SW480 (cell line): ENCODE measurements around the gene UCN.
A peak's percentile ranks its signal among the peaks of the same experiment; 100 is the strongest.
"Not testable (repeated sequence)": the region's sequence is repeated elsewhere in the genome, so short reads cannot be mapped to it uniquely, and the experiment has no call there.

Experiments
- DNase-seq: peaks from one replicate; pipeline ENCODE4 v3.0.0-alpha.2; 2016; ENCODE audit warnings: low spot score

Gene UCN

DNA sequence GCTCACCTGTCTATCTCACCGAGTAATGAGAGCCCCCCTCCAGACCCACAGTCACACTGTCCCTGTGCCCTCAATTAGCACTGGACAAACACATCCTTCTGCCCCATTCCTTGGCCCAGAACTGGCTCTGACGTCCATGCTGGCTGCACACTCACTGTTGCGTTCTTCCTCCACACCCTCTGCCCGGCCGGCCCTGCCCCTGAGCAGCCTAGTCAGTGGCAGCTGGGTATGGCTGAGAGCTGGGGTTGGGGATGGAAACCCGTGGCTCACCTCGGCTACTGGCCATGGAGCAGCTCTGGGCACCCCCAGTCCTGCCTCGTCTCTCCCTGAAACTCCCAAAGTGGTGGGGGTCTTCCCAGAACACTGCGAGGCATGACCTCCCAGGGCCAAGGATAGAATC is 6.5 kb upstream of the UCN start:
- DNase-seq: no peak

DNA sequence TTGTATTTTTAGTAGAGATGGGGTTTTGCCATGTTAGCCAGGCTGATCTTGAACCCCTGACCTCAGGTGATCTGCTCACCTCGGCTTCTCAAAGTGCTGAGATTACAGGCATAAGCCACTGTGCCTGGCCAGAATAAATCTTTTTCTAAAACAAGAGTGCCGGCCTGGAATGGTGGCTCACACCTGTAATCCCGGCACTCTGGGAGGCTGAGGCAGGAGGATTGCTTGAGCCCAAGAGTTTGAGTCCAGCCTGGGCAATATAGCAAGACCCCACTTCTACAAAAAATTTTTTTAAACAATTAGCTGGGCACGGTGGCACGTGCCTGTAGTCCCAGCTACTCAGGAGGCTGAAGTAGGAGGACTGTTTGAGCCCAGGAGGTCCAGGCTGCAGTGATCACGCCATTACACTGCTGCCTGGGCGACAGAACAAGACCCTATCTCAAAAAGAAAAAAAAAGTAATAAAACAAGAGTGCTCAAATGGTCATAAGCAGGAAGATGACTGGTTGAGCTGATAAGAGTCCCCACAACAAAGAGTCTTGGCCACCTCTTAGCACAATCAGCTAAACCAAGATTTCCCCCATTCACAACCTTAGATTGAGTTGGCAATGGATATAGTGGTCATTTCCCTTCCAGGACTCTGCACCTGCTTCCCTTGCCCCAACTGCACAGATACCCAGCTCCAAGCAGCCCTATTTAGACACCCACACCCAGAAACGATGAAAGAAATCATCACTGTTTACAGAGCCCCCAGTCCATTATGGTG is 5.8 kb upstream of the UCN start:
- no peak for DNase-seq

DNA sequence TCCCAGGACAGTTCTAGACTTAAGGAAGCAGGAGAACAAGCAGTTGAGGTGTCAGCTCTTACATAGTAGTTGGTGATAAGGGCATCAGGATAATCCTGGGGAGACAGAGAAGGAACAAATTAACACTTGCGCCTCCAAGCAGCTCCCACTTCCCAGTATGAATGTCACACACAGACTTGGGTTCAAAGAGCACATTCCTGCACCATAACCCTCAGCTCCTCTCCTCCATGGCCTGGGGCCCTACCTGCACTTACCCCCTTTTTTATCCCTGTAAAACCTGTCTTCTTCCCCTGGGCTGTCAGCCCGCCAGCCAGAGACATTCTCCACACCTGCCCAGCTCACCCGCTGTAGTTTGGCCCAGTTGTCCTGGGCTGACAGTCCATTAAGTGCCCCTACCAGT is 3.9 kb upstream of the UCN start:
- DNase-seq: no peak

DNA sequence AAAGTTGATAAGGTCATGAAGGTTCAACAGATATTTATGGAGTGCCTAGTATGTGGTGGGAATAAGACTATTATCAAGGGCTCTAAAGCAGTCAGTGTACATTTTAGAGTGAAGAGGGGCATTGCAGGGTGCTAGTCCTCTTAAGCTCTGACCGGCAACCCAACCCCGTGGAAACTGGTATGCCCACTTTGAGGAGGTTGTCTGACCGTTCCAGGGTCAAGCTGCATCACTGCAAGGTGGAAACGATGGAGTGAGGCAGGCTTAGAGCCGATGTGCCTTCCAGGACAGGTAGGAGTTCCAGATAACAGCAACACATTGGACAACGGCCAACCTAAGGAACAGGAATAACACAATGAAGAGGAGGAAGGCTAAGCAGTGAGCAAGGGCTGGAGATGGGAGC is 1.4 kb upstream of the UCN start:
- no peak for DNase-seq

DNA sequence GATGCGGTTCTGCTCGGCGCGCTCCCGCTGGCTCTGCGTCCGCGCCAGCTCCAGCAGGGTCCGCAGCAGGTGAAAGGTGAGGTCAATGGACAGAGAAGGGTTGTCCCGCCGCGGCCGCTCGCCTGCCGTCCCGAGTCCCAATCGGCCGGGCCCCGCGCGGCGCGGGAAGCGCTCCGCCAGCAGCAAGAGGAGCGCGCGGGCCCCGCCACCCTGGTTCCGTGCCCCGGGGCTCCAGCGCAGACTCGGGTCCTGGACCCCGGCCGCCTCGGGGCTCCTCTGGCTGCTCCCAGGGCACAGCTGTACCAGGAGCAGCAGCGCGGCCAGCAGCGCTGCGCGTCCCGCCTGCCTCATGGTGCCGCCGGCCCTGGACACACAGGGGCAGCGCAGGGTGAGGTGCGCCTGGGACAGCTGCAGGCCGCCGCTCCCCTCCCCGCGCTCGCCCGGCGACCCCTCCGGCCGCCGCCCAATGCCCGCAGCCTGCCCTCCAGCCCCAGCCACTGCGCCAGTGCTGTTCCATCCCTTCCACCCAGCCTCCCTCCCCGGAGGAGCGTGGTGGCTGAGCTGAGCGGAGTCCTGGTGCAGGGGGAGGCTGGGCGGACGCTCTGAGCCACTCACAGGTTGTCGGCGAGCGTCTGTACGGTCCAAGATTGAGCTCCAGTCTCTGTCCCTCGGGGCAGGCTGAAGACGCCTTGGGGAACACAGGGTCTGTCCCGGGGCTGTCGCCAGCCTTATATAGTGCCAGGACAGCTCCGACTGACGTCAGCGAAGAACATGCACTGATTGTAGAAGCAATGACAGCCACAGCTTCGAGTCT is 493 bp downstream of the UCN start:
- DNase-seq: no peak

DNA sequence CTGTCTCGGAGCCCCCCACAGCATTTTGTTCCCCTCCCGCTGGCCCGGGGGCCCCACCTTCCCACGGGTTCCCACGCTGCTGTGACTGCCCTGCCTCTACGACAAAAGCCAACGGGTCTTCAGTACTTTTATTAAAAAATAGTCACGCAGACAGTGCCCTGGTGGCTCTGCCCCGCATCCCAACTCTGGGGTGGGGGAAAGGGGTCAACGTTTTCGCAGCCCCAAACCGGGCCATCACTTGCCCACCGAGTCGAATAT is 1.0 kb downstream of the UCN start:
- DNase-seq: no peak

DNA sequence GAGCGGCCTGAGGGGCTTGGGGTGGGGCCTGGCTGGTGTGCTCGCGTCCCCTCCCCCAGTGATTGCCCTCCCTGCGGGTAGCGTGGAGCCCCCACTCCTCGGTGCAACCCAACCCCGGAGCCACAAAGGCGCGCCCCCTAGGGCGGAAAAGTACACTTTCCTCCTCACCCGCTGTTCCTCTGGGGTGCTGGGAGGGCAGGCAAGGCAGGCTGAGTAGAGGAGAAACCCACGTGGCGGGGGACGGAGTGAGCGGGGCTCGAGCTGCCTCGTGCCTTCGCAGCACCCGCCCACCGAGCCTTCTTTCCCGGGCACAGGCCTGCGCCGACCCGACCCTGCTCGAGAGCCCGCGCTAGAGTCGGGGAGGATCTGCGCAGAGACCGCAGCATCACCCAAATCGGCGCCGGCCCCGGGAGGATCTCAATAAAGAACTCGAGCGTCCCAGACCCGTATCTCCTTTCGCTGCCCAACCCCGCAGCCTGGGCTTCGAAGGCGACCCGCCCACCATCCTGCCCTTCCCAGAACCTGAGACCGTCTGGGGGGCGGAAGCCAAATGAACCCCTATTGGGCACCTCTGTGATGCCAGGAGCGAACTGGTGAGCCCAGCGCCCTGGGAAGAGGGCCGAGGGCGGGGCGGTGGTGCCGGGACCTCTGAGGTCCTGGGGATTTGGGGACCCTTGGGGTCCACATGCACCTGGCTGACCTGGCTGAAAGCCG is 1.5 kb downstream of the UCN start:
- no peak for DNase-seq

DNA sequence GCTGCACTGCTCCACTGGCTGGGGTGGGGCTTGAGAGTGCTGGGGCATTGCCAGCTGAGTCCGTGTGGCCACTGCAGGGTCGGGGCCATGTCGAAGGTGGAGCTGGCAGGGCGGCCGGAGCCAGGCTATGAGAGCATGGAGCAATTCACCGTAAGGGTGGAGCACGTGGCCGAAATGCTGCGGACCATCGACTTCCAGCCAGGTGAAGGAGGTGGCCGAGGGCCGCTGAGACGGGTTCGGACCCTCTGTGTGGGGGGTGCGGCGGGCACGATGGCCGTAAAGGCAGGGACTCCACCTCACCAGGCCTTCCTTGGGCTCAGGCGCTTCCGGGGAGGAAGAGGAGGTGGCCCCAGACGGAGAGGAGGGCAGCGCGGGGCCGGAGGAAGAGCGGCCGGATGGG is 2.1 kb downstream of the UCN start:
- DNase-seq: no peak

DNA sequence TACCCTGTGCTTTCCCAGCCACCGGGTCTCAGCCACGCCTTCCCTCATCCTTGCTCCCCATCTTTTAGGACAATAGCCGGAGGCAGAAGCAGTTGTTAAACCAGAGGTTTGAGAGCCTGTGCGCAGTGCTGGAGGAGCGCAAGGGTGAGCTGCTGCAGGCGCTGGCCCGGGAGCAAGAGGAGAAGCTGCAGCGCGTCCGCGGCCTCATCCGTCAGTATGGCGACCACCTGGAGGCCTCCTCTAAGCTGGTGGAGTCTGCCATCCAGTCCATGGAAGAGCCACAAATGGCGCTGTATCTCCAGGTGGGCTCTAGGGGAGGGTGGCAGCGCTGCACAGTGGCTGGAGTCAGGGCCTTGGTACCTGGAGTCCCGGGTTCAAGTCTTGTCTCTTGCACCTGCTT is 2.7 kb downstream of the UCN start:
- DNase-seq: no peak

DNA sequence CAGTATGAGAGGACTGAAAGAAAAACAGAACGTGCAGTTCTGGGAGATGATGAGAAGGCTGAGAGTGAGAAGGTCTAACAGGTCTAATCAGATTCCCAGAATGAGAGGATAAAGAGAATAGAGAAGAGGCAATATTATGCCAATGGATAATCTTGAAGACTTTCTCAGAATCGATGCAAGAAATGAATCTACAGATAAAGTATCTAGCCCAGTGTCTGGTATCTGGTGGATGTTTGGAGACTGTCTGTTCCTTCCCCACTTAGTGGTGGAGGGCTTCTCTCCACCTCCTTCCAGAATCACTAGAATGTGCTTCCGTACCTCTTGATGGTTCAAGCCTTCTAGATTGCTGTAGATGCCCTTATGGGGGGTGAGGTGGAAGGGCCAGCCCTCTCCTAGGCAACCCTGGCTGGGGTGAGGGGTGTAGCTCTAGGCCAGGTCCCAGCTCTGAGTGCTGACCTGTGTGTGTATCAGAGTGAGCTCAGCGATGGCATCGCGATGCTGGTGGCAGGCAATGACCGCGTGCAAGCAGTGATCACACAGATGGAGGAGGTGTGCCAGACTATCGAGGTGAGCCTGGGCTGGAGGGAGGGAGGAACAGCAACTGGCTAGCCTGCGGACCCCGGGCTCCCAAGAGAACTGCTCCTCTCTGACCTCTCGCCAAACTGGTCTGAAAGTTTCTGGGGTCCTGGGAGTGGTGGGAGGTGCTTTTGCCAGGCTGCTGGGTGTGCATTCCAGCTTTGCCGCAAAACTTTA is 3.6 kb downstream of the UCN start:
- DNase-seq: no peak

DNA sequence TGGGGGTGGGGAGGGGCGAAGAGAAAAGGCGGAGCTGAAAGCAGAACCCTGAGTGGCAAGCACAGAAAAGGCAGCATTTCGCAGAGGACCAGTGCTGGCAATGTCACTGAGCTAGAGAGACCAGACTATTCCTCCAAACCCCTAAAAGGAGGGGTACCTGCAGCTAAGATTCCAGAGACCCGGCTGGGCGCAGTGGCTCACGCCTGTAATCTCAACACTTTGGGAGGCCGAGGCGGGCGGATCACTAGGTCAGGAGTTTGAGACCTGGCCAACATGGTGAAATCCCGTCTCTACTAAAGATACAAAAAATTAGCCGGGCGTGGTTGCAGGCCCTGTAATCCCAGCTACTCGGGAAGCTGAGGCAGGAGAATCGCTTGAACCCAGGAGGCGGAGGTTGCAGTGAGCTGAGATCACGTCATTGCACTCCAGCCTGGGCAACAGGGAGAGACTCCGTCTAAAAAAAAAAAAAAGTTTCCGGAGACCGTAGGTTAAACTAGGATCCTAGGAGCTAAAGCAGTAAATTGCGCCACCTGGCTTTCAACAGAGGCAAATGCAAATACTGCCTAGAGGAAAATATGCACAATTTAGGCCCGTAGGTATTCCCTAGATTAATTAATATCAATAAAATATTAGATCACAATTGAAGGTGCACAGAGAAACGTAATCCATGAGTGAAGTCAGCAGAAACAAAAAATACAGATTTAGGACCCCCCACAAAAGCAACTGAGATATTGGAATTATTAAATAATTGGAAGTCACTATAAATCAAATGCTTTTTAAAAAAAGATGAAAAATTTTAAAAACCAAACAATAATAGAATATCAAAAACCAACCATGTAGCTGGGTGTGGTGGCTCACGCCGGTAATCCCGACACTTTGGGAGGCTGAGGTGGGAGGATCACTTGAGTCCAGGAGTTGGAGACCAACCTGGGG is 4.9 kb downstream of the UCN start:
- DNase-seq: peak; percentile 82

DNA sequence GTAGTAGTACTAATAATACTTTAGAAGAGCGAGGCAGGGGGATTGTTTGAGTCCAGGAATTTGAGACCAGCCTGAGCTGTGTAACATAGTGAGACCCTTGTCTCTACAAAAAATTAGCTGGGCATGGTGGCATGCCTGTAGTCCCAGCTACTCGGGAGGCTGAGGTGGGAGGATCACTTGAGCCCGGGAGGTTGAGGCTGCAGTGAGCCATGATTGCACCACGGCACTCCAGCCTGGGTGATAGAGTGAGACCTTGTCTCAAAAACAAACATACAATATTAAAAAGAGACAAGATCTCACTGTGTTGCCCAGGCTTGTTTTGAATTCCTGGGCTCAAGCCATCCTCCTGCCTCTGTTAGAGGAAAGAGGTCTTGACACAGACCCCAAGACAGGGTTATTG is 7.6 kb downstream of the UCN start:
- DNase-seq: not testable (repeated sequence)

DNA sequence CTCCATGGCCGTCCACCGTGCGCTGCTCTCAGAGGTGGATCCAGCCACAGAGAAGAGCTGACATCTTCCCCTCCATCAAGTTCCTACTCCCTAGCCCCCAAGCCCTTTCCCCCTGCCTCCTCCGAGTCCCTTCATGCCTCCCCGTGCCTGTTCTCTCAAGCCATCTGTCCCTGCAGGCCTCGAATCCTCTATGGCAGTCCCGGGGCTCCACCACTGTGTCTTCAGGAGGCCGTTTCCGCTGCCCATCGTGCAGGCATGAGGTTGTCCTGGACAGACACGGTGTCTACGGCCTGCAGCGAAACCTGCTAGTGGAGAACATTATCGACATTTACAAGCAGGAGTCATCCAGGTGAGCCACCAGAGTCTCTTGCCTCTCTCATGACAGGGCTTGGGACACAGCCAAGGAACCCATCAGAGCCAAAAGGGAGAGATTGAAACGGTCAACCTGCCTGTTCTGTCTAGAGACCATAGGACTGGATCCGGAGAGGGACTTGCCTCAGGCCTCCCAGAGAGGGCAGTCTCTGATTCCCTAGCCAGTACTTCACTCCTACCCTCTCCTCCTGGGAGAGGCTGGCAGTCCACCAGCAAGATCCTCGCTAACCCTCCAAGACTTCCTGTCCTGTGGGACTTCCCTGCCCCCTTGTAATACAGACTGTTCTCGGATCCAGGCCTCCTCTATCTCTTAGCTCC is 9.7 kb downstream of the UCN start:
- DNase-seq: no peak

DNA sequence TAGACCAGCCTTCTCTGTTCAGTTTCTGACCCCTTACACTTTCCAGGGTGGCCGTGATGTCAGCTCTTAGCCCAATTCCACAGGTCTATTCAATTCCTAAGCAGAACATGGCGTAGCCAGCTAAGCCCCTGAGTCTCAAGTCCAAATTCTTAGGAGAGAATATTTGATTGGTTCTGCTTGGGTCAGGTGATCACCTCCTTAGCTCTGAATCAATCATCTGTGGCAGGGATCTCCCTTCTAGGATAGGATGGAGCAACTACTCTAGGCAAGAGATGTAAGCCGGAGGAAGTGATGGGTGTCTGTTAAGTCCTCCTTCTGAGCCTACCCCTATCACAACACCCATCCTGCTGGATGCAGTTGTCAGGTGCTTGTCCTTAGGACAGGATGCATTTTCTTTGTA is 11.1 kb downstream of the UCN start:
- no peak for DNase-seq

DNA sequence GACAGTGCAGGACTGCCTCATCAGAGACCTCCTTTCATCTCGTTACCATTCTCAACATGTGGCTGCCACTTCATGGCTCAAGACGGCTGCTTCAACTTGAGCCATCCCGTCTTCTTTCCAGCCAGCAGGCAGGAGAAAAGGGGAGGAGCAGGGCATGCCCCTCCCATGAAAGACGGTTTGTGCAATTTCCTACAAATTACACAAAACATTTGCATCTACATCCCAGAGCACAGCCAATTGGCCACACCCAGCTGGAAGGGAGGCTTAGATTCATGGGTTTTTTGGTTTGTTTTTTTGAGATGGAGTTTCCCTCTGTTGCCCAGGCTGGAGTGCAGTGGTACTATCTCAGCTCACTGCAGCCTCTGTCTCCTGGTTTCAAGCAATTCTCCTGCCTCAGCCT is 11.8 kb downstream of the UCN start:
- no peak for DNase-seq

DNA sequence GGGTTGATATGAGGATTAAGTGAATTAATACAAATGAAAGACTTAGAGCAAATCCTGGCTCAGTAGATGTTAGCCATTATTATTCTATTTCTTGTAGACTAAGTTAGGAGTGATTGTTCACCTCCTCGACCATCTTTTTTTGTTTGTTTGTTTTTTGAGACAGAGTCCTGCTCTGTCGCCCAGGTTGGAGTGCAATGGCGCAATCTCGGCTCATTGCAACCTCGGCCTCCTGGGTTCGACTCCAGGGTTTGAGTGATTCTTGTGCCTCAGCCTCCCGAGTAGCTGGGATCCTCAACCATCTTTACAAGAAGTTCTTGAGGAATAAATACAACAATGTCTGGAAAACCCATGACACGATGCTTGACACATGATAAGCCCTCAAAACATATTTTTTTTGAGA is 13.3 kb downstream of the UCN start:
- DNase-seq: no peak

DNA sequence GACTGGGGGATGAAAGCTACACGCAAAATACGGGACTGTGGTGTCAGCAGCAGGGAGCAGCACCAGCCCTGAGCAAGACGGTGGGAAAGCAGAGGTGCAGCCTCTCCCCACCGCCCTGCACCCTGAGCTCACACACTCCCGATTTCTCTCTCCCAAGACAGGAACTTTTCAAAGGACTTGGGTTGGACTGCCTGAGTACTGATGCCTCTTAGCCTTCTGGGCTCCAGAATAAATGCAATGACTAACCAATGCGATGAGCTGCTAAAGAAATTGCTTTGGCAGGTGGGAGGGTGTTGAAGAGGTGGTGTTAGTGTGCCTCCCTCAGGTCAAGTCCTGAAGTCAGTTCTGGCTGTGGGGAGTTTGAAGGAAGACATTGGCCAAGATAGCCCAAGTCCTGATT is 16.4 kb downstream of the UCN start:
- peak; percentile 34 for DNase-seq

DNA sequence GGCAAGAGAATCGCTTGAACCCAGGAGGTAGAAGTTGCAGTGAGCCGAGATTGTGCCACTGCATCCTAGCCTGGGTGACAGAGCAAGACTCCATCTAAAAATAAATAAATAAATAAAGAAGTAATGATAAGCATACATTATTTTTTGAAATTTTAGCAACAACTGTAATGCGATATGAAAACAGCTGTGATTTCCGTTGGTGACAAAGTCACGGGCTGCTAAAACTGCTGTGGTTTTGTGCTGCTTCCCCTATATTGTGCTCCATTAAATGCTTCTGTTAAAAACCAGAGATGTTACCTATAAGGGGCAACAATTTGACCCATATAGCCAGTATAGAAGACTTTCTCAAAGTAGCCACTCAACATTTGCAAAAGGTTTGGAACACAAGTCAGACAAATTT is 17.7 kb downstream of the UCN start:
- DNase-seq: no peak

DNA sequence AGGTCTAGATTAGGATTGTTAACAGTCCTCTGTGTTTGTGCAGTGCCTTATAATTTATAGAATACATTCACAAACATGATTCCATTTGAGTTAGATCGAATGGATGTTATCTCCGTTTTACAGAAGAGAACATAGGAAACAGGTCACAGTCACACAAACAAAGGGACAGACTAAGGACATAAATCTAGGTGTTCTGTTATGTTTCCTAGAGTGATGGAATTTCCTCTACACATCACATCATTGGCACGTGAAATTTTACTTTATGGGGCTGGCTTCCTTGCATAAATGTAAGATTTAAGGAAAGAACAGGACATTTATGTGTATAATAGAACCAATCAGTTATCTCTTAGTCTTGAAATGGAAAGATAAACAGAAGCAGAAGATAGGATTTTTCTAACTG is 19.6 kb downstream of the UCN start:
- DNase-seq: no peak

DNA sequence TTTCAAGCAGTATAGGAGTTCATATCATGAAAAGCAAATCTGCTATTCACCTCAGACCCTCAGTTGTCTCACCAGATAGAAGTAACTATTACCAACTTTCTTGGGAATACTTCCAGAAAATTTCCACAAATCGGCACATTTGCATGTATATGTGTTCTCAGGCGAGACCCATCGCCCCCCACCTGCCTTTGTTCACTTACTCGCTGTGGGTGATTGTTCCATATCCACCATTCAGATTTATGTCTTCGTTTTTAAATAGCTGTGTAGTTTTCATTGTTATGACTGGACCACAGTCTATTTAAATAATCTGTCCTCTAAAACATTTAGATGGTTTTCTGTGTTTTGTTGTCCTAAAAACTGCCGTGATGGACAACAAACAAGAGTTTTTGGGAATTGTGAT is 22.8 kb downstream of the UCN start:
- DNase-seq: no peak

DNA sequence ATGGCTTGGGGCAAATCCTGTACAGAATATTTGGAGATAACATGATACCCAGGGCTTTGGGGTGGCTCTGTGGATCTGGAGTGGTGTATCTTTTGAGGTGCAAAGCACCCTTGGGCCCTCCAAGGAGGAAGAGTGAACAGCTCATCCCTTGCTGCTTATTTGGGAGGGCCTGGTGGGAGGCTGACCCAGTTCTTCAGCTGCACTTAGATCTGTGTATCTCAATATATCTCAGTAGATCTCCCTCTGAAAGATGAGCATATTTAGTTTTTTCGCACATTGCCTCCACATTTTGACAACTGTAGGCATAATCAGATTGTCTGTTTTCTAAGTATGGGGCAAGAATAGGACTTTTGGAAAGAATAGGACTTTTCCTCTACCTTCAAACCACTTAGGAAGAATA is 23.2 kb downstream of the UCN start:
- no peak for DNase-seq
